ENCODE results near the gene YWHAG. TPM values are rescaled to one million over a fixed set of nuclear protein-coding genes. Genes with fewer than 3 reads are reported as not detected.

YWHAG gene
- polyA plus RNA-seq, 1 of the 3 experiments (the other 2 are of a cell fraction), result 60.4 TPM

- TF ChIP-seq REST (IDR thresholded peaks at IDR 0.05; ENCODE audit: low read depth, low read length) (no peak), NRF1 (IDR thresholded peaks at IDR 0.05; ENCODE audit: low read depth, low read length) (peak; percentile 77), EP300 (IDR thresholded peaks at IDR 0.05; ENCODE audit: borderline replicate concordance in 1 of 2, low read depth in 1 of 2, low read length in 1 of 2) (peak; percentile 29 to 87; a peak in 3 of 4 replicates), GATA2 (CRISPR knock-in tag; IDR thresholded peaks at IDR 0.05) (no peak), RAD21 (IDR thresholded peaks at IDR 0.05; ENCODE audit: low read length) (0 out of 2 replicates have a peak, but pooled peaks have one; percentile 8), NFIC (IDR thresholded peaks at IDR 0.05; ENCODE audit: borderline replicate concordance) (peak; percentile 95), GABPA (IDR thresholded peaks at IDR 0.05; ENCODE audit: low read depth) (no peak; the same call in 1 of the 2 replicates), FOSL2 (IDR thresholded peaks at IDR 0.05; ENCODE audit: borderline replicate concordance, low read depth) (no peak), SMC3 (IDR thresholded peaks at IDR 0.05; ENCODE audit: low read depth, low read length) (peak; percentile 19; the same call in 1 of the 2 replicates), TAF1 (IDR thresholded peaks at IDR 0.05; ENCODE audit: borderline replicate concordance, low read depth, low read length) (peak; percentile 74)
- TF ChIP-seq, protein P1, sequence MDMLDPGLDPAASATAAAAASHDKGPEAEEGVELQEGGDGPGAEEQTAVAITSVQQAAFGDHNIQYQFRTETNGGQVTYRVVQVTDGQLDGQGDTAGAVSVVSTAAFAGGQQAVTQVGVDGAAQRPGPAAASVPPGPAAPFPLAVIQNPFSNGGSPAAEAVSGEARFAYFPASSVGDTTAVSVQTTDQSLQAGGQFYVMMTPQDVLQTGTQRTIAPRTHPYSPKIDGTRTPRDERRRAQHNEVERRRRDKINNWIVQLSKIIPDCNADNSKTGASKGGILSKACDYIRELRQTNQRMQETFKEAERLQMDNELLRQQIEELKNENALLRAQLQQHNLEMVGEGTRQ (IDR thresholded peaks at IDR 0.05; ENCODE audit: borderline replicate concordance, low read depth, low read length), result no peak
- TF ChIP-seq, protein P2, sequence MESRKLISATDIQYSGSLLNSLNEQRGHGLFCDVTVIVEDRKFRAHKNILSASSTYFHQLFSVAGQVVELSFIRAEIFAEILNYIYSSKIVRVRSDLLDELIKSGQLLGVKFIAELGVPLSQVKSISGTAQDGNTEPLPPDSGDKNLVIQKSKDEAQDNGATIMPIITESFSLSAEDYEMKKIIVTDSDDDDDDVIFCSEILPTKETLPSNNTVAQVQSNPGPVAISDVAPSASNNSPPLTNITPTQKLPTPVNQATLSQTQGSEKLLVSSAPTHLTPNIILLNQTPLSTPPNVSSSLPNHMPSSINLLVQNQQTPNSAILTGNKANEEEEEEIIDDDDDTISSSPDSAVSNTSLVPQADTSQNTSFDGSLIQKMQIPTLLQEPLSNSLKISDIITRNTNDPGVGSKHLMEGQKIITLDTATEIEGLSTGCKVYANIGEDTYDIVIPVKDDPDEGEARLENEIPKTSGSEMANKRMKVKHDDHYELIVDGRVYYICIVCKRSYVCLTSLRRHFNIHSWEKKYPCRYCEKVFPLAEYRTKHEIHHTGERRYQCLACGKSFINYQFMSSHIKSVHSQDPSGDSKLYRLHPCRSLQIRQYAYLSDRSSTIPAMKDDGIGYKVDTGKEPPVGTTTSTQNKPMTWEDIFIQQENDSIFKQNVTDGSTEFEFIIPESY (IDR thresholded peaks at IDR 0.05; ENCODE audit: borderline replicate concordance, low read depth), result no peak
Observed at GRCh38 chr7:76303202-76304147, 55.3 kb downstream of the YWHAG start (continued).

Measured in SK-N-SH (cell line).